Thyroid gland (tissue), 4 donors: ENCODE measurements around the gene MAP7. TPM values are rescaled to one million over a fixed set of nuclear protein-coding genes. Genes with fewer than 3 reads are reported as not detected.
"Not testable (repeated sequence)": the region's sequence is repeated elsewhere in the genome, so short reads cannot be mapped to it uniquely, and the experiment has no call there.

ENCODE experiments used
- DNase-seq, 2 donors: peaks; one replicate each; pipeline ENCODE4 v3.0.0-alpha.2; 2019
- H3K27ac ChIP-seq, 3 donors: fragments of 200-600 bp; sonication (generic); 1 replicate in 2 of 3; 2 replicates in 1 of 3; pipeline ENCODE4 v1.5.1; 2016 to 2019; ENCODE audit warnings: mild to moderate bottlenecking in 1 of 3, moderate library complexity in 1 of 3
- H3K27me3 ChIP-seq: fragments of 200-600 bp; sonication (generic); one replicate; pipeline ENCODE4 v1.5.1; 2019
- H3K36me3 ChIP-seq, 2 donors: fragments of 200-600 bp; sonication (generic); one replicate each; pipeline ENCODE4 v1.5.1; 2016 to 2019
- H3K4me1 ChIP-seq, 2 donors: fragments of 200-600 bp; sonication (generic); one replicate each; pipeline ENCODE4 v1.5.1; 2017 to 2019
- H3K4me3 ChIP-seq, 3 donors: fragments of 200-600 bp; sonication (generic); replicated peaks in 1 of 3; 1 replicate in 2 of 3; 2 replicates in 1 of 3; pipeline ENCODE4 v1.5.1; 2016; ENCODE audit warnings: mild to moderate bottlenecking in 1 of 3
- H3K9me3 ChIP-seq: fragments of 200-600 bp; sonication (generic); one replicate; pipeline ENCODE4 v1.5.1; 2017
- CTCF ChIP-seq, 6 experiments: fragments of 200-600 bp in 3 of 6; fragments of 450-650 bp in 3 of 6; sonication (generic) in 3 of 6; IDR thresholded peaks; one replicate each; pipeline ENCODE4 v1.5.1; 2016 to 2019; ENCODE audit warnings: antibody characterized with exemption in 6 of 6, mild to moderate bottlenecking in 2 of 6, inconsistent platforms in 1 of 6, moderate library complexity in 1 of 6
- POLR2A ChIP-seq, 2 donors: fragments of 450-650 bp; IDR thresholded peaks; one replicate each; pipeline ENCODE4 v1.6.1; 2017; ENCODE audit warnings: antibody characterized with exemption in 2 of 2, mild to moderate bottlenecking in 2 of 2, moderate library complexity in 1 of 2
- whole genome bisulfite sequencing, 2 donors: methylation state at CpG; one replicate each; pipeline ENCODE4 v1.1.5; 2017; 5-methylcytosine and 5-hydroxymethylcytosine counted together
- intact Hi-C: fragments of 100-400 bp; cut with DNase I; formaldehyde crosslinking; loops from one replicate; pipeline ENCODE4 v1.15.1; 2023
- total RNA-seq, 4 donors: library from RNA; depleted of rRNA; stranded (reverse); fragments of >200 nt; gene quantifications; one replicate each; pipeline ENCODE4 v1.2.3, GENCODE V29; 2016

Gene MAP7
- total RNA-seq, 4 donors from 2014 or later, result 24.5 to 46.0 (median 36.0) TPM

- 93 to 95% methylated on average over 7 of the region's 7 CpGs for WGBS, 2 donors
- DNase-seq, result no peak
- Histone ChIP-seq H3K4me3 (no peak overlapping the region), H3K9me3 (no peaks in the 10 kb centered on the region), H3K4me1 (peaks cover 0 to 4% of the 10 kb centered on the region in 2 donors), H3K27ac (no peak overlapping the region), H3K36me3 (no peaks in the 10 kb centered on the region), H3K27me3 (no peaks in the 10 kb centered on the region)
- intact Hi-C loops, result no loop called here
- no peak for TF ChIP-seq CTCF (IDR thresholded peaks at IDR 0.05)
- no peak for TF ChIP-seq POLR2A (IDR thresholded peaks at IDR 0.05)
Observed at GRCh38 chr6:136487759-136488425, 62.3 kb downstream of the MAP7 start.

- H3K27ac ChIP-seq, result no peak overlapping the region
- H3K9me3 ChIP-seq, result no peaks in the 10 kb centered on the region
- WGBS, 2 donors, result 86 to 95% methylated on average over 1 of the region's 1 CpG
- H3K27me3 ChIP-seq, result no peaks in the 10 kb centered on the region
- no peak overlapping the region for H3K4me3 ChIP-seq
- DNase-seq, result no peak
- TF ChIP-seq POLR2A (IDR thresholded peaks at IDR 0.05), result no peak
- no peak for TF ChIP-seq CTCF (IDR thresholded peaks at IDR 0.05)
- intact Hi-C loops, result no loop called here
- peaks cover 0 to 4% of the 10 kb centered on the region in 2 donors for H3K4me1 ChIP-seq
- no peaks in the 10 kb centered on the region for H3K36me3 ChIP-seq
Observed at GRCh38 chr6:136486357-136486756, 63.9 kb downstream of the MAP7 start.

GRCh38 chr6:136483906-136484305, 66.3 kb downstream of the MAP7 start:
- Histone ChIP-seq H3K4me1 (peaks cover 0 to 4% of the 10 kb centered on the region in 2 donors), H3K4me3 (no peak overlapping the region), H3K9me3 (no peaks in the 10 kb centered on the region), H3K36me3 (no peaks in the 10 kb centered on the region), H3K27ac (peak overlapping the region in 1 of 3 donors; percentile 6), H3K27me3 (no peaks in the 10 kb centered on the region)
- WGBS, 2 donors, result 38 to 40% methylated on average over 3 of the region's 3 CpGs
- peak; percentile 60 to 61 for DNase-seq
- intact Hi-C loops, result no loop called here
- TF ChIP-seq CTCF (IDR thresholded peaks at IDR 0.05) (no peak), POLR2A (IDR thresholded peaks at IDR 0.05) (no peak)

- H3K27ac ChIP-seq, H3K4me1 ChIP-seq, DNase-seq, H3K27me3 ChIP-seq, H3K36me3 ChIP-seq, intact Hi-C loops, H3K4me3 ChIP-seq, H3K9me3 ChIP-seq: not testable (repeated sequence)
- WGBS, 2 donors, result 94 to 95% methylated on average over 2 of the region's 2 CpGs
Observed at GRCh38 chr6:136483005-136483404, 67.2 kb downstream of the MAP7 start.

GRCh38 chr6:136477548-136477947, 72.7 kb downstream of the MAP7 start:
- no peaks in the 10 kb centered on the region for H3K27me3 ChIP-seq
- H3K27ac ChIP-seq, result no peak overlapping the region
- TF ChIP-seq CTCF (IDR thresholded peaks at IDR 0.05) (no peak), POLR2A (IDR thresholded peaks at IDR 0.05) (no peak)
- no peak overlapping the region for H3K4me3 ChIP-seq
- no peaks in the 10 kb centered on the region for H3K4me1 ChIP-seq
- intact Hi-C loops, result no loop called here
- no peaks in the 10 kb centered on the region for H3K36me3 ChIP-seq
- H3K9me3 ChIP-seq, result no peaks in the 10 kb centered on the region
- no peak for DNase-seq
